ENCODE results near the gene MIGA2. TPM values are rescaled to one million over a fixed set of nuclear protein-coding genes. Genes with fewer than 3 reads are reported as not detected.

MIGA2 gene
- total RNA-seq, 1 experiment from 2014 or later = 29.6 TPM

DNA sequence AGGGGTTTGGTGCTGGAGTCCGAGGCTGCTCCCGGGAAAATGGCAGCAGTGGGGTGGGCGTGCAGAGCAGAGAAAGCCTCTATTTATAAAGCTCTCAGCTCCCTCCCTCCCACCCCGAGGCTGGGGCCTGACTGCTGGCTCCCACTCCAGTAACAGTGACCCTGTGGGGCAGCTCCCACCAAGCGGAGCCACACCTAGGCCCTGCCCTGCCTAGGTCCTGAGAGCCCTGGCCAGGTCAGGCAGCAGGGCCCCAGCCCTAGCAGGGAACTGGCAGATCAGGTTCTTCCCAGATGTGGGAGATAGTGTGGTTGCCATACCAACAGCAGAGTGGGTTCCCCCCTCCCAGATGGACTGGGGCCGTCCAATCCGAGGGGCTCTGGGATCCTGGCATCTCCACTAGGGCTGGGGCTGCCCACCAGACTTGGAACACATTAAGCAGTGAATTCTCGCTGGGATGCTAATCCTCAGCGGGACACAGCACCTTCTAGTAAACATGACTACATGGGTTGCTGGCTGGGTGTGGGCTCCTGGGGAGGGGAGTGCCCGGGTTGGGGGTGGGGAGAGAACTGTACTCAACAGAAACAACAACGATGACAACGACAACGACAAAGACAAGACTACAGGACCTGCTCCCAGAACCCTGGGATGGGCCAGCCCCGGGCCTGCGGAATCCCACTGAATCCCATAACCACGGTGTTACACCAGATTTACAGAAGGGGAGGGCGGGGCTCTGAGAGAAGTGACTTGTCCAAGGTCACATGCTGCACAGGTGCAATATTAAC lies 9.8 kb upstream of the MIGA2 start:
- Histone ChIP-seq H3K9ac (ENCODE audit: low read length) (no peak overlapping the region), H3K4me3 (ENCODE audit: low read length) (peak overlapping the region; percentile 84), H3K27me3 (ENCODE audit: low read length) (no peaks in the 10 kb centered on the region), H3K4me1 (ENCODE audit: insufficient read depth, low read length) (peaks cover 15% of the 10 kb centered on the region; the same call in 1 of the 2 replicates), H3K79me2 (ENCODE audit: low read length) (peaks cover 38% of the 10 kb centered on the region), H3K36me3 (ENCODE audit: low read depth, low read length) (no peaks in the 10 kb centered on the region), H3F3A (ENCODE audit: low read length, unreplicated experiment) (no peaks in the 10 kb centered on the region), H4K20me1 (ENCODE audit: low read length) (no peaks in the 10 kb centered on the region), H2AFZ (ENCODE audit: low read length) (no peak overlapping the region), H3K9me3 (ENCODE audit: low read length) (no peaks in the 10 kb centered on the region), H3K4me2 (ENCODE audit: low read length) (peak overlapping the region; percentile 94), H3K27ac (ENCODE audit: low read length) (no peak overlapping the region; the same call in 1 of the 2 replicates), H3K9me2 (replicated peaks; ENCODE audit: low read length) (no peaks in the 10 kb centered on the region)
- TF ChIP-seq EZH2phosphoT487 (IDR thresholded peaks at IDR 0.05; ENCODE audit: borderline replicate concordance, low read length) (no peak), EZH2 (IDR thresholded peaks at IDR 0.05; ENCODE audit: low read length, unreplicated experiment) (no peak)
- peak; percentile 27 for ATAC-seq
- BruUV-seq (replicated peaks) = TSS peak; percentile 53
- intact Hi-C loops (cut with micrococcal nuclease) = no loop called here
- DNase-seq = peak; percentile 54
- POLR2A ChIA-PET (ENCODE audit: unreplicated experiment) = no interaction called here
- CTCF ChIA-PET = no interaction called here

DNA sequence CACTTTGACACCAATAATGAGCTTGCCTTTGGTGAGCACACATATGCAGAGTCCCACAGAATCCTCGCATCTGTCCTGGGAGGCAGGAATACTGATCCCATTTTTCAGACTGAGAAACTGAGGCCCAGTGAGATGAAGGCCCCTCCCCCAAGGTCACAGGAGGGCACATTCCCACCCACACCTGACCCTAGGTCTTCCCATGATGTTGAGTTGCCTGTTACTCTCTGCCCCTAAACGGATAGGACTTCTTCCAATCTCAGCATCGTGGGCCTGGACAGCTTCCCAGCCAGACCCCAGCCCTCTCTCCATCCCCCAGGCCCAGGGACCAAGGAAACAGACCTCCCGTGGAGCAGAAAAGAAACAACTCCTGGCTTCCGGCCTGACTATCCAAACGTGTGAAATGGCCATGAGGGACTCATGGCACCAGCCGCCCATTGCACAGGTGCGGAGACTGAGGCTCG lies 9.2 kb upstream of the MIGA2 start:
- POLR2A ChIA-PET (ENCODE audit: unreplicated experiment) = no interaction called here
- H3K27me3 ChIP-seq (ENCODE audit: low read length) = no peaks in the 10 kb centered on the region
- H3K27ac ChIP-seq (ENCODE audit: low read length) = no peak overlapping the region
- no peaks in the 10 kb centered on the region for H3F3A ChIP-seq (ENCODE audit: low read length, unreplicated experiment)
- no peaks in the 10 kb centered on the region for H3K9me2 ChIP-seq (replicated peaks; ENCODE audit: low read length)
- H4K20me1 ChIP-seq (ENCODE audit: low read length) = no peaks in the 10 kb centered on the region
- H3K4me2 ChIP-seq (ENCODE audit: low read length) = peak overlapping the region; percentile 94
- no TSS peak for BruUV-seq (replicated peaks)
- TF ChIP-seq, protein P1, sequence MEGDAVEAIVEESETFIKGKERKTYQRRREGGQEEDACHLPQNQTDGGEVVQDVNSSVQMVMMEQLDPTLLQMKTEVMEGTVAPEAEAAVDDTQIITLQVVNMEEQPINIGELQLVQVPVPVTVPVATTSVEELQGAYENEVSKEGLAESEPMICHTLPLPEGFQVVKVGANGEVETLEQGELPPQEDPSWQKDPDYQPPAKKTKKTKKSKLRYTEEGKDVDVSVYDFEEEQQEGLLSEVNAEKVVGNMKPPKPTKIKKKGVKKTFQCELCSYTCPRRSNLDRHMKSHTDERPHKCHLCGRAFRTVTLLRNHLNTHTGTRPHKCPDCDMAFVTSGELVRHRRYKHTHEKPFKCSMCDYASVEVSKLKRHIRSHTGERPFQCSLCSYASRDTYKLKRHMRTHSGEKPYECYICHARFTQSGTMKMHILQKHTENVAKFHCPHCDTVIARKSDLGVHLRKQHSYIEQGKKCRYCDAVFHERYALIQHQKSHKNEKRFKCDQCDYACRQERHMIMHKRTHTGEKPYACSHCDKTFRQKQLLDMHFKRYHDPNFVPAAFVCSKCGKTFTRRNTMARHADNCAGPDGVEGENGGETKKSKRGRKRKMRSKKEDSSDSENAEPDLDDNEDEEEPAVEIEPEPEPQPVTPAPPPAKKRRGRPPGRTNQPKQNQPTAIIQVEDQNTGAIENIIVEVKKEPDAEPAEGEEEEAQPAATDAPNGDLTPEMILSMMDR (conservative IDR thresholded peaks at IDR 0.05; ENCODE audit: low read depth, low read length) = no peak
- TF ChIP-seq EZH2phosphoT487 (IDR thresholded peaks at IDR 0.05; ENCODE audit: borderline replicate concordance, low read length) (no peak), EZH2 (IDR thresholded peaks at IDR 0.05; ENCODE audit: low read length, unreplicated experiment) (no peak)
- H3K4me1 ChIP-seq (ENCODE audit: insufficient read depth, low read length) = peaks cover 15% of the 10 kb centered on the region; the same call in 1 of the 2 replicates
- H3K36me3 ChIP-seq (ENCODE audit: low read depth, low read length) = no peaks in the 10 kb centered on the region
- peak overlapping the region; percentile 66 for H3K9ac ChIP-seq (ENCODE audit: low read length)
- intact Hi-C loops (cut with micrococcal nuclease) = no loop called here
- H2AFZ ChIP-seq (ENCODE audit: low read length) = 0 out of 2 replicates have a peak overlapping the region, but pooled peaks have one; percentile 59
- DNase-seq (no peak), ATAC-seq (no peak)
- CTCF ChIA-PET = no interaction called here
- H3K4me3 ChIP-seq (ENCODE audit: low read length) = peak overlapping the region; percentile 84
- H3K79me2 ChIP-seq (ENCODE audit: low read length) = peaks cover 38% of the 10 kb centered on the region
- H3K9me3 ChIP-seq (ENCODE audit: low read length) = no peaks in the 10 kb centered on the region

DNA sequence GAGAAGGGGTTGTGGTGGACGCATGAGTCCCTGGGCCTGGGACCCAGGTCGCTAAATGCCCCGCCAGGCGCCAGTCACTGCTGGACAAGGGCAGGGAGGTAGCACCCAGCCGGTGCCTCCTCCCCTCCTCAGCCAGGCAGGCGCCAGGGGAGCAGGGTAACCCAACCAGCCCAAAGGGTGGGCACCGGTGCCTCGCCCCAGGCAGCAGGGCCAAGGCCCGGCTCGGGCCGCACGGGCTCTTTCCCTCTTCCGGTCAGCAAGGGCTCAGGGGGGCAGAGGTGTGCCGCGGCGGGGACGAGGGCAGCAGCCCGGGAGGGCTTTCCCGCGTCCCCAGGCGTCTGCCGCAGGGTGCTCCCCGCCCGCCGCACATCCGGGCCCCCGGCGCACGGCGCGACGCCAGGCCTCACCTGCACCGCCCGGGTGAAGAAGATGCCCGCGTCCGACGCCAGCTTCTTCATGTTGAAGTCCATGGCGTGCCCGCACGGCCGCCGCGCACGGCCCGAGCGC lies 8.7 kb upstream of the MIGA2 start:
- Histone ChIP-seq H3K4me2 (ENCODE audit: low read length) (peak overlapping the region; percentile 94), H3F3A (ENCODE audit: low read length, unreplicated experiment) (no peaks in the 10 kb centered on the region), H4K20me1 (ENCODE audit: low read length) (no peaks in the 10 kb centered on the region), H3K9ac (ENCODE audit: low read length) (peak overlapping the region; percentile 66), H3K36me3 (ENCODE audit: low read depth, low read length) (no peaks in the 10 kb centered on the region), H3K9me3 (ENCODE audit: low read length) (no peaks in the 10 kb centered on the region), H3K79me2 (ENCODE audit: low read length) (peaks cover 36% of the 10 kb centered on the region), H3K9me2 (replicated peaks; ENCODE audit: low read length) (no peaks in the 10 kb centered on the region), H3K4me3 (ENCODE audit: low read length) (peak overlapping the region; percentile 84), H3K4me1 (ENCODE audit: insufficient read depth, low read length) (peaks cover 15% of the 10 kb centered on the region; the same call in 1 of the 2 replicates), H3K27ac (ENCODE audit: low read length) (no peak overlapping the region), H3K27me3 (ENCODE audit: low read length) (no peaks in the 10 kb centered on the region), H2AFZ (ENCODE audit: low read length) (0 out of 2 replicates have a peak overlapping the region, but pooled peaks have one; percentile 59)
- peak; percentile 45 for ATAC-seq
- intact Hi-C loops (cut with micrococcal nuclease) = no loop called here
- DNase-seq = peak; percentile 52
- TF ChIP-seq EZH2phosphoT487 (IDR thresholded peaks at IDR 0.05; ENCODE audit: borderline replicate concordance, low read length) (no peak), EZH2 (IDR thresholded peaks at IDR 0.05; ENCODE audit: low read length, unreplicated experiment) (no peak)
- TF ChIP-seq, protein P1 (conservative IDR thresholded peaks at IDR 0.05; ENCODE audit: low read depth, low read length) = no peak
- ChIA-PET POLR2A (ENCODE audit: unreplicated experiment) (interaction anchor here (1.0 kb wide), 1 partner anchor 53 kb away, joined by 4 read pairs; the partner anchor contains the start of gene DOLPP1), CTCF (interaction anchor here (0.5 to 1.0 kb wide), 10 partner anchors 13 to 210 kb away, joined by 3 to 6 read pairs (median 3); partner anchors contain the start of genes ENDOG, KYAT1 and LRRC8A)
- BruUV-seq (replicated peaks) = no TSS peak

Data from PC-3 (cell line).